Stimulated activated CD4-positive, alpha-beta T cell treated with anti-CD3 and anti-CD28 coated beads, Interleukin-2, amount 100 ng/mL, for 4 hours (primary cell): ENCODE data around the gene ST6GALNAC2.
"Not testable (repeated sequence)": the region's sequence is repeated elsewhere in the genome, so short reads cannot be mapped to it uniquely, and the experiment has no call there.

Experiments
- DNase-seq: peaks from one replicate; pipeline ENCODE4 v3.0.0-alpha.2; 2020; ENCODE audit warnings: low read depth

The ST6GALNAC2 gene

GRCh38 chr17:76539631-76540271 is 45.9 kb downstream of the ST6GALNAC2 start, which contains the start of gene PRCD:
Gene PRCD, plus strand, starts transcription at chr17:76540044. Its CDS starts 98 bp downstream, at chr17:76540142.
- no peak for DNase-seq

- no peak for DNase-seq
These were observed 46.6 kb downstream of the ST6GALNAC2 start for GRCh38 chr17:76538941-76539570.

GRCh38 chr17:76538281-76538931 is 47.3 kb downstream of the ST6GALNAC2 start:
- no peak for DNase-seq

GRCh38 chr17:76537578-76538280 is 47.9 kb downstream of the ST6GALNAC2 start, which contains the start of gene CYGB:
Gene CYGB, minus strand, starts transcription at chr17:76537709. Its CDS starts 167 bp downstream, at chr17:76537542.
- no peak for DNase-seq

GRCh38 chr17:76537288-76537577 is 48.4 kb downstream of the ST6GALNAC2 start:
- DNase-seq, result no peak

GRCh38 chr17:76536511-76537287 is 49.0 kb downstream of the ST6GALNAC2 start:
- no peak for DNase-seq

GRCh38 chr17:76535788-76536510 is 49.7 kb downstream of the ST6GALNAC2 start:
- DNase-seq, result no peak

- no peak for DNase-seq
These were observed 50.6 kb downstream of the ST6GALNAC2 start for GRCh38 chr17:76534831-76535732.

- not testable (repeated sequence) for DNase-seq
These were observed 51.9 kb downstream of the ST6GALNAC2 start for GRCh38 chr17:76533640-76534359.

GRCh38 chr17:76532072-76532651 is 53.5 kb downstream of the ST6GALNAC2 start:
- no peak for DNase-seq

GRCh38 chr17:76531486-76532038 is 54.1 kb downstream of the ST6GALNAC2 start:
- DNase-seq, result no peak

- no peak for DNase-seq
These were observed 54.7 kb downstream of the ST6GALNAC2 start for GRCh38 chr17:76530811-76531485.

GRCh38 chr17:76530095-76530723 is 55.5 kb downstream of the ST6GALNAC2 start:
- DNase-seq, result no peak

GRCh38 chr17:76529224-76530094 is 56.2 kb downstream of the ST6GALNAC2 start:
- DNase-seq, result no peak

GRCh38 chr17:76528528-76529223 is 57.0 kb downstream of the ST6GALNAC2 start:
- no peak for DNase-seq

- no peak for DNase-seq
These were observed 57.5 kb downstream of the ST6GALNAC2 start for GRCh38 chr17:76528156-76528527.
